Panc1 (cell line): ENCODE measurements around the gene DCC. TPM values are rescaled to one million over a fixed set of nuclear protein-coding genes. Genes with fewer than 3 reads are reported as not detected.

ENCODE experiments used
- ATAC-seq: fragments of 200-7000 bp; cut with Tn5 transposase; 2 replicates; pipeline ENCODE4 v1.9.1; 2020; ENCODE audit warnings: mild to moderate bottlenecking, moderate library complexity
- BruUV-seq: library from RNA; stranded (reverse); fragments of 400-500 nt; replicated peaks from 2 replicates; lab custom pipeline; 2021; lab: Mats Ljungman, UMichigan
- CTCF ChIA-PET: fragments of 300-600 bp; sonication (Branson Sonifier 250); formaldehyde crosslinking; loops from one replicate; lab custom pipeline; 2022; ENCODE audit warnings: antibody characterized with exemption; lab: Charles Lee
- POLR2A ChIA-PET: fragments of 300-600 bp; sonication (Branson Sonifier 250); formaldehyde crosslinking; loops from one replicate; lab custom pipeline; 2022; ENCODE audit warnings: antibody characterized with exemption; lab: Charles Lee
- DNase-seq: peaks from one replicate; pipeline ENCODE4 v3.0.0-alpha.2; 2010; ENCODE audit warnings: low read depth, low spot score
- H3K27ac ChIP-seq: 2 replicates; pipeline ENCODE4 v1.5.1; 2011; ENCODE audit warnings: mild to moderate bottlenecking, low read length, inconsistent platforms
- H3K27me3 ChIP-seq: fragments of 200-500 bp; sonication (Bioruptor generic); 2 replicates; pipeline ENCODE4 v1.6.0; 2014; ENCODE audit warnings: low read length, inconsistent platforms; ENCODE audit not compliant: control insufficient read depth, insufficient read depth
- H3K36me3 ChIP-seq: fragments of 200-500 bp; sonication (Bioruptor generic); 2 replicates; pipeline ENCODE4 v1.5.1; 2014; ENCODE audit warnings: inconsistent platforms, mild to moderate bottlenecking, low read length, moderate library complexity; ENCODE audit not compliant: control insufficient read depth, insufficient read depth
- H3K4me1 ChIP-seq: 2 replicates; pipeline ENCODE4 v1.5.1; 2011; ENCODE audit warnings: inconsistent platforms, mild to moderate bottlenecking, low read length, moderate library complexity; ENCODE audit not compliant: control insufficient read depth, insufficient read depth
- H3K4me3 ChIP-seq, 2 experiments: 2 replicates each; pipeline ENCODE4 v1.5.1; 2011 to 2012; ENCODE audit warnings: low read depth in 2 of 2, low read length in 2 of 2, mild to moderate bottlenecking in 2 of 2, inconsistent platforms in 1 of 2, moderate library complexity in 1 of 2
- H3K9me3 ChIP-seq: fragments of 200-500 bp; sonication (Bioruptor generic); 2 replicates; pipeline ENCODE4 v1.5.1; 2014; ENCODE audit warnings: low read depth, mild to moderate bottlenecking, inconsistent platforms, low read length, moderate library complexity; ENCODE audit not compliant: control insufficient read depth, insufficient read depth
- POLR2AphosphoS5 ChIP-seq: IDR thresholded peaks from 2 replicates; pipeline ENCODE4 v1.6.1; 2012; ENCODE audit warnings: mild to moderate bottlenecking, low read depth, low read length, moderate library complexity
- REST ChIP-seq, 2 experiments: IDR thresholded peaks; 2 replicates each; pipeline ENCODE4 v1.6.1; 2011 to 2012; ENCODE audit warnings: low read depth in 2 of 2, control low read depth in 1 of 2, low read length in 1 of 2, mild to moderate bottlenecking in 1 of 2, moderate library complexity in 1 of 2; ENCODE audit not compliant: insufficient read depth in 1 of 2
- SIN3A ChIP-seq: IDR thresholded peaks from 2 replicates; pipeline ENCODE4 v1.6.1; 2012; ENCODE audit warnings: low read depth, mild to moderate bottlenecking, low read length, moderate library complexity, borderline replicate concordance; ENCODE audit not compliant: insufficient read depth
- TCF7L2 ChIP-seq: IDR thresholded peaks from 2 replicates; pipeline ENCODE4 v1.6.1; 2011; ENCODE audit warnings: mild to moderate bottlenecking, low read depth, low read length, inconsistent platforms
- in situ Hi-C: cut with HindIII; loops from 2 replicates; pipeline ENCODE4 v1.10.0; 2016; ENCODE audit warnings: low sequenced_read_pairs, low pct_unique_long_range_greater_than_20kb
- intact Hi-C: fragments of 100-400 bp; cut with micrococcal nuclease; formaldehyde crosslinking; loops from one replicate; pipeline ENCODE4 v1.10.0; 2022; ENCODE audit not compliant: unreplicated experiment
- total RNA-seq: library from RNA; stranded (reverse); gene quantifications from one replicate; pipeline ENCODE4 v1.2.1, GENCODE V29; 2021; ENCODE audit not compliant: unreplicated experiment
- TF ChIP-seq, protein P1 (sequence below): fragments of 450-650 bp; IDR thresholded peaks from 2 replicates; pipeline ENCODE4 v1.5.1; 2017; ENCODE audit warnings: mild to moderate bottlenecking

DCC gene
- total RNA-seq, 1 experiment from 2014 or later: not detected

DNA sequence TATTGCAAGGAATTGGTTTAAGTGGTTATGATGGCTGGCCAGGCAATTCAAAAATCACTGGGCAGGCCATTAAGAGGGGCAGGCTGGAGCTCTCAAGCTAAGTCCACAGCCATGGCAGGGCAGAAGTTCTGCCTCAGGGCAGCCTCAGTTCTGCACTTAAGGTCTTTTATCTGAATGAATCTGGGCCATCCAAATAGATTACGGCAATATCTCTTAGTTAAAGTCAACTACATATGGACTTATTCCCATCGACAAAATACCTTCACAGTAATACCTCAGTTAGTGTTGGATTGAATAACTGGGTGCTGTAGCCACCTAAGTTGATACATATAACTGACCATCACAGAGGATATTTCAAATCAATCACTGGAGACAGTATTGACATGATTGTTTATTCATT lies 979.6 kb downstream of the DCC start:
- Histone ChIP-seq H3K36me3 (no peaks in the 10 kb centered on the region), H3K9me3 (no peaks in the 10 kb centered on the region), H3K4me1 (no peaks in the 10 kb centered on the region), H3K4me3 (no peak overlapping the region), H3K27ac (no peak overlapping the region), H3K27me3 (no peaks in the 10 kb centered on the region)
- ChIA-PET POLR2A (no interaction called here), CTCF (no interaction called here)
- DNase-seq: no peak
- intact Hi-C loops (no loop called here), in situ Hi-C loops (no loop called here)
- no TSS peak for BruUV-seq
- no peak for ATAC-seq
- TF ChIP-seq, protein P1, sequence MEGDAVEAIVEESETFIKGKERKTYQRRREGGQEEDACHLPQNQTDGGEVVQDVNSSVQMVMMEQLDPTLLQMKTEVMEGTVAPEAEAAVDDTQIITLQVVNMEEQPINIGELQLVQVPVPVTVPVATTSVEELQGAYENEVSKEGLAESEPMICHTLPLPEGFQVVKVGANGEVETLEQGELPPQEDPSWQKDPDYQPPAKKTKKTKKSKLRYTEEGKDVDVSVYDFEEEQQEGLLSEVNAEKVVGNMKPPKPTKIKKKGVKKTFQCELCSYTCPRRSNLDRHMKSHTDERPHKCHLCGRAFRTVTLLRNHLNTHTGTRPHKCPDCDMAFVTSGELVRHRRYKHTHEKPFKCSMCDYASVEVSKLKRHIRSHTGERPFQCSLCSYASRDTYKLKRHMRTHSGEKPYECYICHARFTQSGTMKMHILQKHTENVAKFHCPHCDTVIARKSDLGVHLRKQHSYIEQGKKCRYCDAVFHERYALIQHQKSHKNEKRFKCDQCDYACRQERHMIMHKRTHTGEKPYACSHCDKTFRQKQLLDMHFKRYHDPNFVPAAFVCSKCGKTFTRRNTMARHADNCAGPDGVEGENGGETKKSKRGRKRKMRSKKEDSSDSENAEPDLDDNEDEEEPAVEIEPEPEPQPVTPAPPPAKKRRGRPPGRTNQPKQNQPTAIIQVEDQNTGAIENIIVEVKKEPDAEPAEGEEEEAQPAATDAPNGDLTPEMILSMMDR: no peak
- TF ChIP-seq SIN3A (no peak), TCF7L2 (no peak), POLR2AphosphoS5 (no peak)

DNA sequence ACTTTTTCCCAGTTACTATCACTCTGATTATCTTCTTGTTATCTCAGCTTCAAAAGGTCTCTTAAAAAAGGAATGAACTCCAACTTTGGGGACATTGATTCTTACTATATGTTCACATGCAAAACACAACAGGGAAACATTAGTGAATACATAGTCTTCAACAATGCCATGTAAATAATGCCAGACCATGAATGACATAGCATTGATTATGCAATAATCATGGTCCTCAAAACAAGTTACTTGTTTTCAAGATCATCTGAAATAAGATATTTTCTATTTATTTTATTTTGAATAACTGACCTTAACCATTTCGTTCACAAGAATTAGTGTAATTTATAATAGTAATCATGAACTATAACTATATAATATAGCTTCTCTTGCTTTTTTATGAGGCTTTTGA lies 982.2 kb downstream of the DCC start:
- ATAC-seq: no peak
- Histone ChIP-seq H3K4me3 (no peak overlapping the region), H3K4me1 (no peaks in the 10 kb centered on the region), H3K27ac (no peak overlapping the region), H3K36me3 (no peaks in the 10 kb centered on the region), H3K9me3 (no peaks in the 10 kb centered on the region), H3K27me3 (no peaks in the 10 kb centered on the region)
- in situ Hi-C loops (no loop called here), intact Hi-C loops (no loop called here)
- POLR2A ChIA-PET: no interaction called here
- CTCF ChIA-PET: no interaction called here
- no peak for TF ChIP-seq SIN3A
- no peak for TF ChIP-seq REST (IDR thresholded peaks at IDR 0.05; ENCODE audit: insufficient read depth in 1 of 2, low read depth in 2 of 2, low read length in 1 of 2)
- TF ChIP-seq, protein P1: no peak
- TF ChIP-seq POLR2AphosphoS5: no peak
- TF ChIP-seq TCF7L2: no peak
- DNase-seq: no peak
- no TSS peak for BruUV-seq
